PFSK-1 (cell line): Measurements from ENCODE around the gene SRPRA.

ENCODE experiments used
- FOXP2 ChIP-seq: optimal IDR thresholded peaks from 2 replicates; pipeline ENCODE3; 2011; ENCODE audit warnings: borderline replicate concordance, control low read depth, inconsistent platforms; ENCODE audit not compliant: insufficient read depth; ENCODE audit errors: extremely low read length, extremely low read depth
- POLR2AphosphoS5 ChIP-seq: IDR thresholded peaks from 2 replicates; pipeline ENCODE4 v1.6.1; 2012; ENCODE audit warnings: low read depth, mild to moderate bottlenecking, control low read depth, low read length, moderate library complexity
- REST ChIP-seq, 2 experiments: IDR thresholded peaks; 2 replicates each; pipeline versions ENCODE4 v1.6.1 to v1.8.0; 2011 to 2012; ENCODE audit warnings: low read depth in 2 of 2, low read length in 2 of 2, control low read depth in 1 of 2, inconsistent platforms in 1 of 2, mild to moderate bottlenecking in 1 of 2, moderate library complexity in 1 of 2; ENCODE audit not compliant: insufficient read depth in 1 of 2
- SIN3A ChIP-seq: IDR thresholded peaks from 2 replicates; pipeline ENCODE4 v1.6.1; 2012; ENCODE audit warnings: mild to moderate bottlenecking, low read length, moderate library complexity, borderline replicate concordance; ENCODE audit not compliant: insufficient read depth
- TAF1 ChIP-seq: IDR thresholded peaks from 2 replicates; pipeline ENCODE4 v1.6.1; 2012; ENCODE audit warnings: low read length, control low read depth, borderline replicate concordance; ENCODE audit not compliant: insufficient read depth

- TF ChIP-seq POLR2AphosphoS5, result no peak
- TF ChIP-seq SIN3A, result no peak
- TF ChIP-seq TAF1, result no peak
- no peak for TF ChIP-seq REST (IDR thresholded peaks at IDR 0.05; ENCODE audit: insufficient read depth in 1 of 2, low read depth in 2 of 2, low read length in 2 of 2)
- TF ChIP-seq FOXP2, result no peak
Measured at GRCh38 chr11:126312961-126313360, 44.3 kb upstream of the SRPRA start.
